Osteocyte (in vitro differentiated cells): ENCODE results near the gene GOLGB1. TPM values are rescaled to one million over a fixed set of nuclear protein-coding genes. Genes with fewer than 3 reads are reported as not detected.

Experiments used
- DNase-seq: peaks from one replicate; pipeline ENCODE4 v3.0.0; 2021; ENCODE audit warnings: mixed read lengths; ENCODE audit not compliant: unreplicated experiment; ENCODE audit errors: extremely low spot score
- H3K27ac Mint-ChIP-seq: one replicate; pipeline ENCODE4 v1.8.0; 2021; ENCODE audit warnings: mild to moderate bottlenecking, mixed read lengths; ENCODE audit not compliant: unreplicated experiment
- H3K27me3 Mint-ChIP-seq: one replicate; pipeline ENCODE4 v1.8.0; 2021; ENCODE audit warnings: mixed read lengths; ENCODE audit not compliant: unreplicated experiment
- H3K36me3 Mint-ChIP-seq: one replicate; pipeline ENCODE4 v1.8.0; 2021; ENCODE audit warnings: mixed read lengths; ENCODE audit not compliant: unreplicated experiment
- H3K4me1 Mint-ChIP-seq: one replicate; pipeline ENCODE4 v1.8.0; 2021; ENCODE audit warnings: mixed read lengths; ENCODE audit not compliant: unreplicated experiment
- H3K4me3 Mint-ChIP-seq: one replicate; pipeline ENCODE4 v1.8.0; 2021; ENCODE audit warnings: mild to moderate bottlenecking, moderate library complexity, mixed read lengths; ENCODE audit not compliant: unreplicated experiment
- H3K9me3 Mint-ChIP-seq: one replicate; pipeline ENCODE4 v1.8.0; 2021; ENCODE audit warnings: mixed read lengths; ENCODE audit not compliant: unreplicated experiment
- CTCF ChIP-seq: fragments of 200-600 bp; sonication (generic); IDR thresholded peaks from 2 replicates; pipeline ENCODE4 v1.5.0; 2021; ENCODE audit warnings: antibody characterized with exemption, mild to moderate bottlenecking, moderate library complexity
- total RNA-seq: library from RNA; stranded (reverse); gene quantifications from 2 replicates; pipeline ENCODE4 v1.2.1, GENCODE V29; 2021

GOLGB1 gene
- total RNA-seq, 1 donor from 2014 or later: 60.5 TPM

GRCh38 chr3:121710347-121710746 is 39.2 kb downstream of the GOLGB1 start:
- no peak for TF ChIP-seq CTCF
- peaks cover 59% of the 10 kb centered on the region for H3K36me3 Mint-ChIP-seq
- no peak overlapping the region for H3K27ac Mint-ChIP-seq
- no peaks in the 10 kb centered on the region for H3K4me1 Mint-ChIP-seq
- H3K27me3 Mint-ChIP-seq: no peaks in the 10 kb centered on the region
- H3K4me3 Mint-ChIP-seq: no peak overlapping the region
- no peak for DNase-seq
- peaks cover under 1% of the 10 kb centered on the region for H3K9me3 Mint-ChIP-seq

GRCh38 chr3:121707531-121708273 is 41.8 kb downstream of the GOLGB1 start:
- H3K36me3 Mint-ChIP-seq: peaks cover 62% of the 10 kb centered on the region

GRCh38 chr3:121705541-121705940 is 44.0 kb downstream of the GOLGB1 start:
- Mint-ChIP-seq H3K27ac (no peak overlapping the region), H3K9me3 (peaks cover 9% of the 10 kb centered on the region), H3K4me1 (no peaks in the 10 kb centered on the region), H3K4me3 (no peak overlapping the region), H3K27me3 (no peaks in the 10 kb centered on the region), H3K36me3 (peaks cover 72% of the 10 kb centered on the region)
- DNase-seq: no peak
- TF ChIP-seq CTCF: no peak

More at GRCh38 chr3:121707531-121708273, 41.8 kb downstream of the GOLGB1 start:
- H3K27me3 Mint-ChIP-seq: no peaks in the 10 kb centered on the region
- peaks cover 9% of the 10 kb centered on the region for H3K9me3 Mint-ChIP-seq
- H3K4me3 Mint-ChIP-seq: no peak overlapping the region
- no peak overlapping the region for H3K27ac Mint-ChIP-seq
- H3K4me1 Mint-ChIP-seq: no peaks in the 10 kb centered on the region
- TF ChIP-seq CTCF: no peak
- DNase-seq: no peak

- Mint-ChIP-seq H3K27me3 (no peaks in the 10 kb centered on the region), H3K9me3 (peaks cover 9% of the 10 kb centered on the region), H3K4me1 (peaks cover 6% of the 10 kb centered on the region), H3K27ac (no peak overlapping the region), H3K36me3 (peaks cover 67% of the 10 kb centered on the region), H3K4me3 (no peak overlapping the region)
- no peak for DNase-seq
- TF ChIP-seq CTCF: no peak
Measured at GRCh38 chr3:121703973-121704372, 45.6 kb downstream of the GOLGB1 start.

- no peak overlapping the region for H3K4me3 Mint-ChIP-seq
- H3K27me3 Mint-ChIP-seq: no peaks in the 10 kb centered on the region
- no peak for TF ChIP-seq CTCF
- peaks cover 13% of the 10 kb centered on the region for H3K4me1 Mint-ChIP-seq
- peaks cover 3% of the 10 kb centered on the region for H3K9me3 Mint-ChIP-seq
- H3K36me3 Mint-ChIP-seq: peaks cover 29% of the 10 kb centered on the region
- H3K27ac Mint-ChIP-seq: peak overlapping the region; percentile 55
- no peak for DNase-seq
Measured at GRCh38 chr3:121698901-121699300, 50.6 kb downstream of the GOLGB1 start.
